IMR-90 (cell line): ENCODE results near the gene ACVR1. TPM values are rescaled to one million over a fixed set of nuclear protein-coding genes. Genes with fewer than 3 reads are reported as not detected.
A peak's percentile ranks its signal among the peaks of the same experiment; 100 is the strongest.

Source experiments
- ATAC-seq: fragments of 200-7000 bp; cut with Tn5 transposase; 2 replicates; pipeline ENCODE4 v1.9.1; 2020; ENCODE audit warnings: low read depth, mild to moderate bottlenecking, moderate library complexity
- BruUV-seq: library from RNA; stranded (reverse); fragments of 400-500 nt; replicated peaks from 2 replicates; lab custom pipeline; 2021; lab: Mats Ljungman, UMichigan
- CTCF ChIA-PET: fragments of 300-600 bp; formaldehyde crosslinking; extraction: SDS; loops from one replicate; lab custom pipeline; 2021; ENCODE audit warnings: antibody characterized with exemption; lab: Yijun Ruan, JAX
- POLR2A ChIA-PET: fragments of 300-600 bp; sonication (Branson Sonifier 250); formaldehyde crosslinking; loops from one replicate; lab custom pipeline; 2022; ENCODE audit warnings: antibody characterized with exemption; ENCODE audit not compliant: unreplicated experiment; lab: Charles Lee
- DNase-seq: peaks from one replicate; pipeline ENCODE4 v3.0.0; 2013
- H2AFZ ChIP-seq: replicated peaks from 2 replicates; pipeline ENCODE3; 2013; ENCODE audit warnings: low read length, mild to moderate bottlenecking; ENCODE audit not compliant: poor library complexity
- H2AK5ac ChIP-seq: 2 replicates; pipeline ENCODE4 v1.6.1; 2013; ENCODE audit warnings: low read depth, low read length, inconsistent platforms
- H2AK9ac ChIP-seq: replicated peaks from 2 replicates; pipeline ENCODE3; 2013; ENCODE audit warnings: mild to moderate bottlenecking, low read depth, low read length, moderate library complexity; ENCODE audit not compliant: poor library complexity
- H2BK120ac ChIP-seq: 2 replicates; pipeline ENCODE4 v1.6.1; 2013; ENCODE audit warnings: low read depth, low read length, inconsistent platforms
- H2BK15ac ChIP-seq: 3 replicates; pipeline ENCODE4 v1.6.1; 2013; ENCODE audit warnings: low read depth, low read length, inconsistent platforms
- H2BK20ac ChIP-seq: 2 replicates; pipeline ENCODE4 v1.6.1; 2013; ENCODE audit warnings: low read depth, mild to moderate bottlenecking, inconsistent platforms, low read length, moderate library complexity
- H2BK5ac ChIP-seq: 2 replicates; pipeline ENCODE4 v1.6.1; 2013; ENCODE audit warnings: mild to moderate bottlenecking, low read depth, low read length, inconsistent platforms; ENCODE audit not compliant: poor library complexity, severe bottlenecking
- H3K14ac ChIP-seq: replicated peaks from 2 replicates; pipeline ENCODE4 v1.6.1; 2013; ENCODE audit warnings: low read depth, low read length, inconsistent platforms
- H3K18ac ChIP-seq: 2 replicates; pipeline ENCODE4 v1.6.1; 2013; ENCODE audit warnings: low read depth, low read length, control low read depth
- H3K23ac ChIP-seq: 2 replicates; pipeline ENCODE4 v1.6.1; 2013; ENCODE audit warnings: low read depth, low read length, inconsistent platforms
- H3K27ac ChIP-seq: 2 replicates; pipeline ENCODE4 v1.5.1; 2013; ENCODE audit warnings: mild to moderate bottlenecking, control low read depth, low read length; ENCODE audit not compliant: insufficient read depth
- H3K27me3 ChIP-seq: 2 replicates; pipeline ENCODE4 v1.6.1; 2013; ENCODE audit warnings: low read length; ENCODE audit not compliant: control insufficient read depth, insufficient read depth
- H3K36me3 ChIP-seq: 2 replicates; pipeline ENCODE4 v1.6.1; 2013; ENCODE audit warnings: low read length, mixed read lengths; ENCODE audit not compliant: control insufficient read depth, insufficient read depth
- H3K4ac ChIP-seq: 2 replicates; pipeline ENCODE4 v1.6.1; 2013; ENCODE audit warnings: low read depth, low read length, inconsistent platforms
- H3K4me1 ChIP-seq: 2 replicates; pipeline ENCODE4 v1.6.1; 2013; ENCODE audit warnings: low read length, mixed read lengths; ENCODE audit not compliant: control insufficient read depth, insufficient read depth
- H3K4me2 ChIP-seq: 2 replicates; pipeline ENCODE4 v1.6.1; 2013; ENCODE audit warnings: low read depth, mild to moderate bottlenecking, control low read depth, low read length, moderate library complexity
- H3K4me3 ChIP-seq: 2 replicates; pipeline ENCODE4 v1.5.1; 2013; ENCODE audit warnings: low read depth, mild to moderate bottlenecking, control low read depth, low read length, moderate library complexity; ENCODE audit not compliant: insufficient read depth
- H3K56ac ChIP-seq: 2 replicates; pipeline ENCODE4 v1.6.1; 2013; ENCODE audit warnings: low read length, inconsistent platforms; ENCODE audit not compliant: insufficient read depth; ENCODE audit errors: extremely low read depth
- H3K79me1 ChIP-seq, 2 experiments: 2 replicates each; pipeline ENCODE4 v1.6.1; 2013; ENCODE audit warnings: low read length in 2 of 2, inconsistent platforms in 1 of 2, low read depth in 1 of 2
- H3K9ac ChIP-seq: 2 replicates; pipeline ENCODE4 v1.6.1; 2013; ENCODE audit warnings: low read depth, low read length, control low read depth
- H3K9me1 ChIP-seq: 2 replicates; pipeline ENCODE4 v1.6.1; 2013; ENCODE audit warnings: low read length, inconsistent platforms; ENCODE audit not compliant: insufficient read depth
- H3K9me3 ChIP-seq: 2 replicates; pipeline ENCODE4 v1.6.1; 2013; ENCODE audit warnings: low read length; ENCODE audit not compliant: control insufficient read depth, insufficient read depth
- H4K20me1 ChIP-seq: 2 replicates; pipeline ENCODE4 v1.6.1; 2013; ENCODE audit warnings: low read length, inconsistent platforms; ENCODE audit not compliant: insufficient read depth
- H4K5ac ChIP-seq: 2 replicates; pipeline ENCODE4 v1.6.1; 2013; ENCODE audit warnings: mild to moderate bottlenecking, low read depth, low read length, control low read depth
- H4K8ac ChIP-seq, 2 experiments: 2 replicates each; pipeline ENCODE4 v1.6.1; 2013; ENCODE audit warnings: low read depth in 2 of 2, low read length in 2 of 2, control low read depth in 1 of 2, inconsistent platforms in 1 of 2
- H4K91ac ChIP-seq: 2 replicates; pipeline ENCODE4 v1.6.1; 2013; ENCODE audit warnings: low read depth, low read length, inconsistent platforms; ENCODE audit not compliant: insufficient read depth
- BHLHE40 ChIP-seq: fragments of 150-350 bp; IDR thresholded peaks from 2 replicates; pipeline ENCODE4 v1.6.1; 2016; ENCODE audit warnings: mild to moderate bottlenecking, low read depth, low read length
- CEBPB ChIP-seq: IDR thresholded peaks from 2 replicates; pipeline ENCODE4 v1.6.1; 2012; ENCODE audit warnings: low read depth, low read length, improper control_type of control experiment
- CTCF ChIP-seq: conservative IDR thresholded peaks from 2 replicates; pipeline ENCODE4 v1.5.1; 2012; ENCODE audit warnings: mild to moderate bottlenecking, low read depth, low read length, improper control_type of control experiment
- MAZ ChIP-seq: IDR thresholded peaks from 2 replicates; pipeline ENCODE4 v1.6.1; 2012; ENCODE audit warnings: low read depth, mild to moderate bottlenecking, low read length, improper control_type of control experiment, moderate library complexity, borderline replicate concordance
- MXI1 ChIP-seq: IDR thresholded peaks from 2 replicates; pipeline ENCODE4 v1.6.1; 2012; ENCODE audit warnings: low read depth, mild to moderate bottlenecking, low read length, moderate library complexity, borderline replicate concordance
- POLR2A ChIP-seq: IDR thresholded peaks from 2 replicates; pipeline ENCODE4 v1.6.1; 2012; ENCODE audit warnings: mild to moderate bottlenecking, low read depth, low read length
- RCOR1 ChIP-seq: IDR thresholded peaks from 2 replicates; pipeline ENCODE4 v1.6.1; 2012; ENCODE audit warnings: mild to moderate bottlenecking, low read length, improper control_type of control experiment; ENCODE audit not compliant: insufficient replicate concordance
- USF2 ChIP-seq: fragments of 150-350 bp; IDR thresholded peaks from 2 replicates; pipeline ENCODE4 v1.6.1; 2017; ENCODE audit warnings: mild to moderate bottlenecking, antibody characterized with exemption, low read length, low read depth
- WGBS, 2 experiments: methylation state at CpG; one replicate each; pipeline versions ENCODE4 v1.1.5 to v1.1.7; 2013; ENCODE audit warnings: missing lambda C conversion rate in 2 of 2; ENCODE audit not compliant: insufficient read length in 1 of 2; ENCODE audit errors: extremely low coverage in 2 of 2; 5-methylcytosine and 5-hydroxymethylcytosine counted together
- dilution Hi-C: fragments of 300-500 bp; cut with HindIII; formaldehyde crosslinking; loops from one replicate; pipeline ENCODE4 v1.14.3; 2018; ENCODE audit warnings: low sequenced_read_pairs; ENCODE audit not compliant: unreplicated experiment
- in situ Hi-C: fragments of 300-500 bp; cut with MboI; formaldehyde crosslinking; loops from 3 replicates; pipeline ENCODE4 v1.14.3; 2019; ENCODE audit warnings: low sequenced_read_pairs, inconsistent platforms, mixed read lengths
- intact Hi-C: fragments of 100-400 bp; cut with micrococcal nuclease; formaldehyde crosslinking; loops from 2 replicates; pipeline ENCODE4 v1.10.0; 2022
- polyA plus RNA-seq, 3 experiments: library from polyadenylated mRNA; depleted of rRNA; stranded (reverse); fragments of >200 nt; gene quantifications; 2 replicates each; pipeline ENCODE4 v1.2.3, GENCODE V29; 2012; ENCODE audit warnings: low replicate concordance in 1 of 3
- total RNA-seq: library from RNA; depleted of rRNA; stranded (reverse); fragments of >200 nt; gene quantifications from 2 replicates; pipeline ENCODE4 v1.2.3, GENCODE V29; 2012

The ACVR1 gene
- total and polyA plus RNA-seq, 2 of the 4 experiments (the other 2 are of a cell fraction) = 21.1 to 40.8 TPM

- DNase-seq (peak; percentile 54), ATAC-seq (peak; percentile 55)
- Histone ChIP-seq H2AFZ (no peak overlapping the region), H3K36me3 (no peaks in the 10 kb centered on the region; the same call in none of the 2 replicates), H3K4me3 (no peak overlapping the region), H4K20me1 (peaks cover 4% of the 10 kb centered on the region; the same call in 1 of the 2 replicates), H3K18ac (no peak overlapping the region), H2AK5ac (no peak overlapping the region), H3K4me1 (peaks cover 5% of the 10 kb centered on the region), H3K27me3 (no peaks in the 10 kb centered on the region), H2BK15ac (no peak overlapping the region), H2BK120ac (no peak overlapping the region), H3K27ac (no peak overlapping the region), H3K9ac (no peak overlapping the region), H2BK20ac (no peak overlapping the region), H3K14ac (no peak overlapping the region), H3K4ac (no peak overlapping the region), H3K9me3 (no peaks in the 10 kb centered on the region), H3K79me1 (peaks cover 22 to 72% of the 10 kb centered on the region in 2 experiments), H3K9me1 (peaks cover 13% of the 10 kb centered on the region), H2BK5ac (no peak overlapping the region), H3K56ac (no peak overlapping the region), H3K4me2 (no peak overlapping the region), H3K23ac (peak overlapping the region; percentile 8; the same call in 1 of the 2 replicates), H4K5ac (no peak overlapping the region), H2AK9ac (no peak overlapping the region), H4K8ac (no peak overlapping the region), H4K91ac (no peak overlapping the region)
- dilution Hi-C loops = no loop called here
- POLR2A ChIA-PET = no interaction called here
- CTCF ChIA-PET = interaction anchor here (1.4 kb wide), 1 partner anchor 17 kb away, joined by 3 read pairs; no protein-coding TSS in a partner anchor
- in situ Hi-C loops = no loop called here
- TF ChIP-seq BHLHE40 = no peak
- no peak for TF ChIP-seq USF2
- no peak for TF ChIP-seq POLR2A
- no peak for TF ChIP-seq CTCF
- peak; percentile 41; the same call in 1 of the 2 replicates for TF ChIP-seq CEBPB
- no peak for TF ChIP-seq MXI1
- no peak for TF ChIP-seq RCOR1
- no peak for TF ChIP-seq MAZ
- no TSS peak for BruUV-seq
- intact Hi-C loops = no loop called here
- no CpG with 5 or more reads among the region's 6 CpGs for WGBS, 2 experiments
Measured at GRCh38 chr2:157825885-157826284, 50.2 kb downstream of the ACVR1 start.
